Activated CD4-positive, alpha-beta T cell treated with anti-CD3 and anti-CD28 coated beads for 36 hours (primary cell): ENCODE data around the gene MPIG6B. TPM values are rescaled to one million over a fixed set of nuclear protein-coding genes. Genes with fewer than 3 reads are reported as not detected.
A peak's percentile ranks its signal among the peaks of the same experiment; 100 is the strongest.

ENCODE experiments used
- ATAC-seq: fragments of 200-7000 bp; cut with Tn5 transposase; one replicate; pipeline ENCODE4 v1.10.0; 2021; ENCODE audit warnings: mild to moderate bottlenecking, moderate library complexity
- CTCF ChIA-PET: fragments of 350-600 bp; sonication (Branson Sonifier 250); formaldehyde crosslinking; loops from one replicate; lab custom pipeline; 2021; ENCODE audit warnings: antibody characterized with exemption; lab: Charles Lee
- POLR2A ChIA-PET: fragments of 350-600 bp; sonication (Branson Sonifier 250); formaldehyde crosslinking; loops from one replicate; lab custom pipeline; 2021; ENCODE audit warnings: antibody characterized with exemption, inconsistent platforms; lab: Charles Lee
- DNase-seq: peaks from one replicate; pipeline ENCODE4 v3.0.0-alpha.2; 2020
- H3K27ac Mint-ChIP-seq: one replicate; pipeline ENCODE4 v1.8.0; 2021; ENCODE audit warnings: mixed read lengths
- H3K27me3 Mint-ChIP-seq: one replicate; pipeline ENCODE4 v1.8.0; 2021; ENCODE audit warnings: mixed read lengths
- H3K36me3 Mint-ChIP-seq: one replicate; pipeline ENCODE4 v1.8.0; 2021; ENCODE audit warnings: low read depth, mixed read lengths
- H3K4me1 Mint-ChIP-seq: one replicate; pipeline ENCODE4 v1.8.0; 2021; ENCODE audit warnings: mixed read lengths
- H3K4me3 Mint-ChIP-seq: one replicate; pipeline ENCODE4 v1.8.0; 2021; ENCODE audit warnings: mild to moderate bottlenecking, moderate library complexity, mixed read lengths
- H3K9me3 Mint-ChIP-seq: one replicate; pipeline ENCODE4 v1.8.0; 2021; ENCODE audit warnings: low read depth, mixed read lengths
- intact Hi-C, 2 experiments: fragments of 100-400 bp; cut with DNase I in 1 of 2; cut with micrococcal nuclease in 1 of 2; formaldehyde crosslinking; loops; one replicate each; pipeline versions ENCODE4 v1.14.2 to v1.15.1; 2022 to 2024; cut with DNase I, micrococcal nuclease
- microRNA-seq: library from miRNA; unstranded; fragments of <30 nt; microRNA quantifications from one replicate; pipeline ENCODE4 v1.2.0, GENCODE V29; 2021; ENCODE audit warnings: borderline replicate concordance
- total RNA-seq, 2 experiments: library from RNA; stranded (reverse); gene quantifications; one replicate each; pipeline ENCODE4 v1.2.3, GENCODE V29; 2021

The MPIG6B gene
- total RNA-seq, 2 experiments from 2014 or later = not detected

DNA sequence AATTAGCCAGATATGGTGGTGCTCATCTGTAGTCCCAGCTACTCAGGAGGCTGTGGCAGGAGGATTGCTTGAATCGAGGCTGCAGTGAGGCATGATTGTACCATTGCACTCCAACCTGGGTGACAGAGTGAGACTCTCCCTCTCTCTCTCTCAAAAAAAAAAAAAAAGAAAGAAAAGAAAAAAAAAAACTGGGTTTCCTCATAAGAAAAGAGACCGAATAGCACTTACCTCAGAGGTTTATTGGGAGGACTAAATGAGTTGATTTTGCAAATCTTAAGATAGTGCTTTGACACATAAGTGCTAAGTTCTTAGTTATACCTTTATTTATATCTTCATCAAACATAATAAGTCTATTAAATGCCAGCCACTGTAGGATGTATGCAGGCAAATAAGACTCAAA, 47.7 kb downstream of the MPIG6B start:
- CTCF ChIA-PET = interaction anchor here (0.6 to 2.6 kb wide), 10 partner anchors 28 to 470 kb away, joined by 3 to 15 read pairs (median 4); partner anchors contain the start of genes DDAH2, LSM2, LY6G6F and MSH5
- POLR2A ChIA-PET = no interaction called here
- H3K27me3 Mint-ChIP-seq = no peaks in the 10 kb centered on the region
- ATAC-seq (no peak), DNase-seq (no peak)
- H3K4me3 Mint-ChIP-seq = no peak overlapping the region
- H3K4me1 Mint-ChIP-seq = peaks cover 24% of the 10 kb centered on the region
- peak overlapping the region; percentile 14 for H3K27ac Mint-ChIP-seq
- no peaks in the 10 kb centered on the region for H3K9me3 Mint-ChIP-seq
- H3K36me3 Mint-ChIP-seq = peaks cover 7% of the 10 kb centered on the region
- intact Hi-C loops = loop anchor here in 1 of 2 experiments (5.0 kb wide), 1 partner anchor 34 kb away; the partner anchor contains the start of gene CLIC1

DNA sequence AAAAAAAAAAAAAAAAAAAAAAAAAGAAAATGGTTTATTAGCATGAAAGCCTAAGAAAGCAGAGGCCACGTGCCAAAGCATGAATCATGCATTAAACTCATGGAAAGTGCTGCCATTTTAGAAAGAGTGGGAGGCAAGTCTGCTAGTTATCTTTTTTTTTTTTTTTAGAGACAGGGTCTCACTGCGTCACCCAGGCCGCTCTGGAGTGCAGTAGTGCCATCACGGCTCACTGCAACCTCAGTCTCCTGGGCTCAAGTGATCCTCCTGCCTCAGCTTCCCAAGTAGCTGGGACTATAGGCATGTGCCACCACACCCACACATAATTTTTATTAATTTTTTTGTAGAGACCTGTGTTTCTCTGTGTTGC, 48.8 kb downstream of the MPIG6B start:
- CTCF ChIA-PET = interaction anchor here (1.0 kb wide), 1 partner anchor 31 kb away, joined by 3 read pairs; no protein-coding TSS in a partner anchor
- DNase-seq = peak; percentile 52
- peaks cover 33% of the 10 kb centered on the region for H3K4me1 Mint-ChIP-seq
- H3K36me3 Mint-ChIP-seq = peaks cover 7% of the 10 kb centered on the region
- peak; percentile 13 for ATAC-seq
- H3K27ac Mint-ChIP-seq = no peak overlapping the region
- POLR2A ChIA-PET = no interaction called here
- no peaks in the 10 kb centered on the region for H3K27me3 Mint-ChIP-seq
- H3K4me3 Mint-ChIP-seq = no peak overlapping the region
- intact Hi-C loops = loop anchor here in 1 of 2 experiments (5.0 kb wide), 1 partner anchor 35 kb away; the partner anchor contains the start of gene CLIC1
- no peaks in the 10 kb centered on the region for H3K9me3 Mint-ChIP-seq

DNA sequence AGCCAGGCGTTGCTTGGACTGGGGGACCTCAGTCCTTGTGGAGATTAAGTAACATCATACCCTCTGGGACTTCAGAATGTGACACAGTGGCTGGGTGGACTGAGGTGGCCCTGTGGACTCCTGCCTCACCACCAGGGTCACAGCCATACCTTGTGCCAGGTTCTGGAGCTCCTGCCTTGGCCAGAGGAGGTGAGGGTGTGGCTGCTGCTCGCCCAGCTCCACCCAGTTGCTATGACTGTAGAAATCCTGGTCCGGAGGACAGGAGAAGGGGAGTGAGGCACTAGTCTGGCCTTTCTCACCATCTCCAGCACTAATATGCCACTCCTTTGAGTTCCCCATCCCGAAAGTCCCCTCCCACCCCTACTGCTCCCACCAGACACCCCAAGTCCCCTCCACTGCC, 52.0 kb downstream of the MPIG6B start:
- H3K9me3 Mint-ChIP-seq = no peaks in the 10 kb centered on the region
- ChIA-PET POLR2A (no interaction called here), CTCF (interaction anchor here (1.4 to 1.6 kb wide), 2 partner anchors 20 to 40 kb away, joined by 4 to 5 read pairs; partner anchors contain the start of gene VARS1)
- H3K4me3 Mint-ChIP-seq = no peak overlapping the region
- DNase-seq = no peak
- peaks cover 43% of the 10 kb centered on the region for H3K4me1 Mint-ChIP-seq
- peaks cover 28% of the 10 kb centered on the region for H3K36me3 Mint-ChIP-seq
- no peak overlapping the region for H3K27ac Mint-ChIP-seq
- intact Hi-C loops = no loop called here
- no peak for ATAC-seq
- H3K27me3 Mint-ChIP-seq = no peaks in the 10 kb centered on the region

DNA sequence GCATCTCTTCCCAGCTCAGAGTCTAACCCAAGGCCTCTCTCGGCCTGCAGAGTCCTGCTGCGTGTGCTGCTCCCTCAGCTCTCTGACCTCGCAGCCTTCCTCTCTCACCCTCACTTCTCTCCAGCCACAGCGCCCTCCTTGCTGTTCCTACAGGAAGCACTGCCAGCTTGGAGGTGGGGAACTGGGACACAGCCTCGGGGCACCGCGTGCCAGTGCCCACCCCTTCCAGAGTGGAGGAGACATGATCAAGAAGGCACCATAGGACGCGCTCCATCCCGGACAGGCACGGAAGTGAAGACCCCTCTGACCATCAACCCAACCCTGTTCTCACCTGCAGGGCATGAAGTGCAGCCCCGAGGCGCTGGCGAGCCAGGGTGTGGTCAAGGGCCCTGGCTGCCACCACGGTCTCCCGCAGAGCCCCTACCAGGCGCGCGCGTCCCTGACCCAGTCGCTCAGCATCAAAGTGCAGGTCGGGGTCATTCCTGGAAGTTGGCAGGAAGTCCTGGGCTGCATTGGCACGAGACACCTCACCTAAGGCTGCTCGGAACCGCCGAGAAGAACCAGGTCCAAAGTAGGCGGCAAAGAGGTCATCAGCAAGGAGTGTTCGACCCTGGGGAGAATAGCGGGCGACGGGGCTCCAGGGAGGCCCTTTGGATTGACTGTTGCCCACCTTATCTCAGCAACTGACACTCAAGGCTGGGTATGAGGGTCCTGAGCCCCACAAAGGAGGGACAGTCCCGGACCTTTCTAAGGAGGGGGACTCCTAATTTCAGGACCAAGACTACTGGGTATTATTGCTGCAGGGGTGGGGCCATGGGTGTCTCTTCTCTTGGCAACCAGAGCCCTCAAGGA, 52.7 kb downstream of the MPIG6B start:
- CTCF ChIA-PET = interaction anchor here (0.8 to 1.4 kb wide), 2 partner anchors 41 to 55 kb away, joined by 3 to 4 read pairs; no protein-coding TSS in a partner anchor
- POLR2A ChIA-PET = no interaction called here
- peak overlapping the region; percentile 47 for H3K27ac Mint-ChIP-seq
- H3K9me3 Mint-ChIP-seq = no peaks in the 10 kb centered on the region
- no peaks in the 10 kb centered on the region for H3K27me3 Mint-ChIP-seq
- H3K4me1 Mint-ChIP-seq = peaks cover 43% of the 10 kb centered on the region
- no peak overlapping the region for H3K4me3 Mint-ChIP-seq
- peaks cover 32% of the 10 kb centered on the region for H3K36me3 Mint-ChIP-seq
- no peak for ATAC-seq
- intact Hi-C loops = no loop called here
- no peak for DNase-seq

Small RNAs within 50 kb of the gene (microRNA-seq; reads per million reads assigned to microRNA genes)
- not detected for gene MIR4646

Other genes starting within 250 kb of the MPIG6B start
- gene MICB, start 225.2 kb upstream of the MPIG6B start, total RNA-seq = 10 to 100 TPM; 19.6 to 19.7 TPM
- gene MCCD1, start 194.4 kb upstream of the MPIG6B start, total RNA-seq = not detected
- 100 to 1,000 TPM; 517 to 569 TPM for gene DDX39B, start 181.4 kb upstream of the MPIG6B start, total RNA-seq
- gene ATP6V1G2, start 176.8 kb upstream of the MPIG6B start, total RNA-seq = 1 to 10 TPM; 1.9 to 2.1 TPM
- 10 to 100 TPM; 18.1 to 19.0 TPM for gene NFKBIL1, start 175.8 kb upstream of the MPIG6B start, total RNA-seq
- gene LTA, start 151.1 kb upstream of the MPIG6B start, total RNA-seq = 100 to 1,000 TPM; 396 to 570 TPM
- 10 to 100 TPM; 82.3 to 93.3 TPM for gene TNF, start 147.8 kb upstream of the MPIG6B start, total RNA-seq
- gene LTB, start 140.9 kb upstream of the MPIG6B start, total RNA-seq = 10 to 100 TPM; 44.9 to 73.3 TPM
- 10 to 100 TPM in 1 of 2 experiments, 1 to 10 TPM in 1; 9.1 to 11.1 TPM for gene LST1, start 137.1 kb upstream of the MPIG6B start, total RNA-seq
- 1 to 10 TPM; 5.4 to 6.6 TPM for gene NCR3, start 130.4 kb upstream of the MPIG6B start, total RNA-seq
- gene AIF1, start 108.1 kb upstream of the MPIG6B start, total RNA-seq = 10 to 100 TPM; 89.2 to 96.1 TPM
- gene PRRC2A, start 102.7 kb upstream of the MPIG6B start, total RNA-seq = 100 to 1,000 TPM; 255 to 280 TPM
- gene BAG6, start 70.7 kb upstream of the MPIG6B start, total RNA-seq = 100 to 1,000 TPM; 334 to 339 TPM
- gene APOM, start 67.5 kb upstream of the MPIG6B start, total RNA-seq = 1 to 10 TPM; 3.4 to 4.0 TPM
- 10 to 100 TPM; 10.1 to 11.7 TPM for gene C6orf47, start 62.6 kb upstream of the MPIG6B start, total RNA-seq
- gene GPANK1, start 58.4 kb upstream of the MPIG6B start, total RNA-seq = 10 to 100 TPM; 35.2 to 42.8 TPM
- gene CSNK2B, start 57.3 kb upstream of the MPIG6B start, total RNA-seq = 100 to 1,000 TPM; 239 to 346 TPM
- 10 to 100 TPM; 11.3 to 15.5 TPM for gene LY6G5B, start 53.4 kb upstream of the MPIG6B start, total RNA-seq
- 1 to 10 TPM; 1.2 to 1.5 TPM for gene LY6G5C, start 42.3 kb upstream of the MPIG6B start, total RNA-seq
- gene ABHD16A, start 20.0 kb upstream of the MPIG6B start, total RNA-seq = 10 to 100 TPM; 20.9 to 25.1 TPM
- gene LY6G6F, start 16.5 kb upstream of the MPIG6B start, total RNA-seq = not detected
- not detected for gene LY6G6D, start 8.0 kb upstream of the MPIG6B start, total RNA-seq
- gene LY6G6C, start 1.6 kb upstream of the MPIG6B start, total RNA-seq = not detected
- gene DDAH2, start 5.9 kb downstream of the MPIG6B start, total RNA-seq = 1 to 10 TPM; 4.4 to 5.6 TPM
- 100 to 1,000 TPM; 357 to 438 TPM for gene CLIC1, start 13.2 kb downstream of the MPIG6B start, total RNA-seq
- gene MSH5, start 16.6 kb downstream of the MPIG6B start, total RNA-seq = 100 to 1,000 TPM in 1 of 2 experiments, 10 to 100 TPM in 1; 92.1 to 126 TPM
- 10 to 100 TPM; 12.2 to 13.2 TPM for gene SAPCD1, start 39.3 kb downstream of the MPIG6B start, total RNA-seq
- 1 to 10 TPM; 1.4 to 1.5 TPM for gene VWA7, start 54.0 kb downstream of the MPIG6B start, total RNA-seq
- gene VARS1, start 72.4 kb downstream of the MPIG6B start, total RNA-seq = 100 to 1,000 TPM; 147 to 169 TPM
- 100 to 1,000 TPM; 112 to 124 TPM for gene LSM2, start 83.6 kb downstream of the MPIG6B start, total RNA-seq
- gene HSPA1L, start 91.9 kb downstream of the MPIG6B start, total RNA-seq = 1 to 10 TPM; 1.9 to 2.2 TPM
- 10 to 100 TPM; 56.1 to 64.7 TPM for gene HSPA1A, start 92.2 kb downstream of the MPIG6B start, total RNA-seq
- gene HSPA1B, start 104.4 kb downstream of the MPIG6B start, total RNA-seq = 10 to 100 TPM; 54.6 to 61.1 TPM
- 10 to 100 TPM; 11.6 to 11.8 TPM for gene NEU1, start 139.4 kb downstream of the MPIG6B start, total RNA-seq
- gene SLC44A4, start 155.6 kb downstream of the MPIG6B start, total RNA-seq = under 1 TPM; 0.19 to 0.27 TPM
- gene EHMT2, start 174.3 kb downstream of the MPIG6B start, total RNA-seq = 10 to 100 TPM; 50.1 to 60.4 TPM
- 1 to 10 TPM; 1.9 to 2.4 TPM for gene ZBTB12, start 178.7 kb downstream of the MPIG6B start, total RNA-seq
- gene C2, start 204.3 kb downstream of the MPIG6B start, total RNA-seq = 1 to 10 TPM in 1 of 2 experiments, under 1 TPM in 1; 0.96 to 1.5 TPM
- under 1 TPM; 0.69 to 0.96 TPM for gene CFB, start 222.7 kb downstream of the MPIG6B start, total RNA-seq
- gene NELFE, start 235.6 kb downstream of the MPIG6B start, total RNA-seq = 10 to 100 TPM; 74.3 to 95.1 TPM
- gene SKIC2, start 235.8 kb downstream of the MPIG6B start, total RNA-seq = 100 to 1,000 TPM in 1 of 2 experiments, 10 to 100 TPM in 1; 90.2 to 104 TPM
- 10 to 100 TPM; 12.6 to 13.9 TPM for gene DXO, start 248.8 kb downstream of the MPIG6B start, total RNA-seq